ENCODE data around the gene MLLT3.

Gene MLLT3

DNA sequence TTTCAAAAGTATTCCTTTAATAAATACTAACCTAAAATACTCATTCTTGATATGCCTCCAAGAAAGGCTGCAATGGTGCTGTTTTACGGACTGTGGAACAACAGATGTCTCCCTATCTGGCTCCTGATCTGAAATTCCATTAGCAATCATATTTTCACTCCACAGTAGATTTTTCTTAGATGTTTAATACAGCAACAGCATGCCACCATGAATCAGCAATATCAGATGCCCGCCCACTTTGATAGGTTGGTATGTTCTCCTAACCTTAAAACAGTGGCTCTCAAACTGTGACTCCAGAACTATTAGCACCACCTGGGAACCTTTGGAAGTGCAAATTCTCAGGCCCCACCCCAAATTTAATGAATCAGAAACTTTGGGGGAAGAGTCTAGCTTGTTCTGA, 110.2 kb downstream of the MLLT3 start:
- DNase-seq (ENCODE audit: low read depth): no peak

DNA sequence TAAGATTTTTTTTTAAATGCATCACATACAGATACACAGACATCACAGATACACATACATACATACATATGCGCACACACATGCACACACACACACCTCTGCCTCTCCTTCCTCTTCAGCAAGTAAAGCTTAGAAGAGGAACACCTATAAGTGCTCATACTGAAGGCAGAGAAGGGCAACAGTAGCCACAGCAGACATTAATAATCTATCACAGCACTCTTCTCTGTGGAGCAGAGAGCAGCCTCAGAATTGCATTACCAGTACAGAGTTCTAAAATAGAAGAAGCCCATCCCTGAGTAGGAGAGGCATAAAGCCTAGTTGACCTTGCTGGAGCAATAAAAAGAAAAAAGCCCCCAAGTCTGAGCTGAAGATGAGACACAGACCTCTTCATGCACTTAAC, 110.6 kb downstream of the MLLT3 start:
- no peak for DNase-seq (ENCODE audit: low read depth)

GRCh38 chr9:20509466-20509865, 112.8 kb downstream of the MLLT3 start:
- DNase-seq (ENCODE audit: low read depth): no peak

- no peak for DNase-seq (ENCODE audit: low read depth)
Measured at GRCh38 chr9:20508242-20508641, 114.1 kb downstream of the MLLT3 start.

GRCh38 chr9:20507431-20507830, 114.9 kb downstream of the MLLT3 start:
- DNase-seq (ENCODE audit: low read depth): no peak

DNA sequence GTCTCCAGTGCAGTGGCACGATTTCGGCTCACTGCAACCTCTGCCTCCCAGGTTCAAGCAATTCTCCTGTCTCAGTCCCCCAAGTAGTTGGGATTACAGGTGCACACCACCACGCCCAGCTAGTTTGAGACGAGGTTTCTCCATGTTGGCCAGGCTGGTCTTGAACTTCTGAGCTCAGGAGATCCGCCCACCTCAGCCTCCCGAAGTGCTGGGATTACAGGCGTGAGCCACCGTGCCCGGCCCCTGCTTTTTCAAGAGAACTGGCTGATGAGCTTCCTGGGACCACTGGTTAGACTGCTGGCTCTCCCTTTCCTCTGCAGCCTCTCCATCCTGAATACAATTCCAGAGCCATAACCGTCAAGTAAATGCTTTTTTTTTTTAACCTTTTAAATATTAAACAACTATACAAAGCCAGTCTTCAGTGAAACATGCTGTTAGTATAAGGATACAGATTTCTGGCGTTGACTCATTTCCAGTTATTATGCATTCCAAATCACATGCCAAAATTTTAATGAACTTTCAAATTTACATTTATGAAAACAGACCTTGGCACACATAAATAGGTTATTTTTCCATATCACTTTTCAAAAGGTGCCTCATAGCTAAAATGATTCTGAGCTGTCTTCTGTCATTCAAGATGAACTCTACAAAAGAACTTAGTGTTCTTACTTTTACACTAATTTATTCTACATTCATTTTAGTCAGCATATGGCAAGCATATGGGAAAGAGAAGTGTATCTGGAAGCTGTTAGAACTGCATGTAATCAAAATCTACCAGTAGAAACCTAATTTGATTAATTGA, 116.0 kb downstream of the MLLT3 start:
- DNase-seq (ENCODE audit: low read depth): no peak

DNA sequence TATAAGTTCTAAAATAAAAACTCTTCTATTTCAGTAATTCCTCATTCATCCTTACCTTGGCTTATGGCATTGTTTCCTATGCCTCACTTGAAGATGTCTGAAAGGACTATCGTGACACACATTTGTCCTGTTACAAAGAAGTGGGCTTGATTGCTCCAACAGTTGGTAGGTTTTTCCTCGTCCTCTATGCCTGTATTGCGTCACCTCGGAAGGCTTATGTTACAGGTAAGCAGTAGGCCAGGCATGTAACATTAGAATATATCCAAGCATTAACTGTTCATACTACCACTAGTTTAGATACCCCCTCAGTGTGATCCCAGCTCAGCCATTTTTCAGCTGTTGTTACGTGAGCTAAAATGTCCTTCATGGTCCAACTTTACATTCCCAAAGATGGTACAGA, 116.7 kb downstream of the MLLT3 start:
- DNase-seq (ENCODE audit: low read depth): no peak

DNA sequence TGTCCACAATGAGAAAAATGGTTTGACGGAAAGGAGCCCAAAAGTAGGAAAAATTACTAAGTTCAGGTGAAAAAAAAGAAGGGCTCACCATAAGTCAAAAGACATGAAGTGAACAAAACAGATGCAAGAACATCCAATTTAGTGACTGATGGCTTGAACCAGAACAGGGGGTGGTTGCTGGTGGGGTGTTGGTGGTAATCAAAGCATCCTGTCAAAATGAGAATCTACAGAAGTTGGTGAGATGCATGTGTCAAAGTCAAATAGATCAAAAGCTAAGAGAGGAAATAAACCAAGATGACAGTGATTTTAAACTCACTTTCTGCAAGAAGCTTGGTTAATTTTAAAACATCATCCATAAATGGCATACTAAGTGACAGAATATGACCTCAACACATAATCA, 117.4 kb downstream of the MLLT3 start:
- DNase-seq (ENCODE audit: low read depth): no peak

GRCh38 chr9:20500101-20500500, 122.2 kb downstream of the MLLT3 start:
- no peak for DNase-seq (ENCODE audit: low read depth)

- no peak for DNase-seq (ENCODE audit: low read depth)
Measured at GRCh38 chr9:20499013-20499412, 123.3 kb downstream of the MLLT3 start.

- no peak for DNase-seq (ENCODE audit: low read depth)
Measured at GRCh38 chr9:20496328-20496727, 126.0 kb downstream of the MLLT3 start.

GRCh38 chr9:20495098-20495497, 127.2 kb downstream of the MLLT3 start:
- DNase-seq (ENCODE audit: low read depth): no peak

DNA sequence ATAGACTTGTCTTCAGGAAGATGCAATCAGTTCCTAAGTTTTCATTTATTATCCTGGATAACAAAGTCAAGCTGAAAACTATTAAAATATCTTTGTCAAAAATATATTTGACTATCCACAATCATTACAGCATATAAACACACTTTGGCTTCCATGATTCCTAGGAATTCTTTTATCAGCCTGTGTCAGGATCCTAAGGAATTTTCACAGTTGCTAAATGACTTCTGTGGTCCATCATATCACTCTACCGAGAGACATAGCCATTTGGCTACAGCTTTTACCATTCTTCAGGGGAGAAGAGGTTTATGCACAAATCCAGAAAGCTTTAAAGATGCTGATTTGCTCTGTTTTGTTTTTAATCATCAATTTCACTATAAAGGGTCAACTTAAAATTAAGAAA, 128.3 kb downstream of the MLLT3 start:
- DNase-seq (ENCODE audit: low read depth): no peak

GRCh38 chr9:20492772-20493171, 129.5 kb downstream of the MLLT3 start:
- no peak for DNase-seq (ENCODE audit: low read depth)

DNA sequence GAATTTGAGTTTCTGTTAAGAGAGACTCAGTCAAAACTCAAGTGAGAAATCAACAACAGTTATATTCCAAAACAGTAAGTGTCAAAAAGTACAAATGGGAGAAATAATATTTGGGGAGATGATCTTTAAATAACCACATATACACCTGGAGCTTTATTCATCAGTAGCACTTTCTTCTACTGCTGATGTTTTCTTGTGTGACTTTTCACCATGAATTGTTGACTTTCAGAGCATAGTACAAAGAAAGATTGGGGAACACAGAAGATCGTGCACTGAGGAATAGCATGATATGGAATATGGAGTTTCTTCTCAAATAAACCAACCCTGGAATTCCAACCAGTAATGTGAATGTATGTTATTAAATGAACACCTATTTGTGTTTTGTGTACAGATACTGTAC, 130.7 kb downstream of the MLLT3 start:
- no peak for DNase-seq (ENCODE audit: low read depth)

DNA sequence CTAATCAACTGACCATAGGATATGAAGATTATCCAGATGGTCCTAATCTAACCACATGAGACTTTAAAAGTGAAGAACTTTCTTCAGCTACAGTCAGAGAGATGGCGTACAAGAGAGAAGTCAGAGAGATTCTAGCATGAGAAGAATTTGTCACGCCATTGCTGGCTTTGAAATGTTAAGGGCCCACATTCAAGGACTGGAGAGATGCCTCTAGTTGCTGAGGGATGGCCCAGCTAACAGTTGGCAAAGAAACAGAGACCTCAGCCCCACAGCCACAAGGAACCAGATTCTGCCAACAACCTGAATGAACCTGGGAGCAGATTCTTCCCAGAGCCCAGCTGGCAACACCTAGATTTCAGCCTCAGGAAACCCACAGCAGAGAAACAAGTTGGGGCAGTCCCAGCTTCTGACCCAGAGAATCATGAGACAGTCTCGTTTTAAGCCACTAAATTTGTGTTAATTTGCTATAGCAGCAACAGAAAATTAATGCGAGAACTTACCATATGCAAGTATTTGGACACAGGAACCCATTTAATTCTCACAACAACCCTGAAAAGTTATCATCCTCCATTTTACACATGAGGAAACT, 132.0 kb downstream of the MLLT3 start:
- DNase-seq (ENCODE audit: low read depth): no peak

GRCh38 chr9:20488691-20489090, 133.6 kb downstream of the MLLT3 start:
- no peak for DNase-seq (ENCODE audit: low read depth)

- DNase-seq (ENCODE audit: low read depth): no peak
Measured at GRCh38 chr9:20486552-20486951, 135.7 kb downstream of the MLLT3 start.

DNA sequence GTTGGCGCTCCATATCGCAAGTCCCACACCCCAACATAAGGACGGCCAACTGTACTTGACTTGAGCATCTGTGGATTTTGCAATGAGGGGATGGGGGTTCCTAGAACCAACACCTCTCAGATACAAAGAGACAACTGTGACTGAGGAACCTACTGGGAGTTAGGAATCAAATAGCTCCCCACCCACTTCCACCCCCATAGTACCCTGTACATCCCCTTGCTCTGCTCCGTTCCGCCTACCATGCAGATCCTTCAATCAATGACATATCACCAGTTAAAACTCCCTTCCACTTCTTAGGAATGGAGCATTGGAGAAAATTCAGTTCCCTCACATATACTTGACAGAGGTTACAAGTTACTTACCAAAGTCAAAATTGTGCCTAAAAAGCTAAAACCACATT, 140.9 kb downstream of the MLLT3 start:
- no peak for DNase-seq (ENCODE audit: low read depth)

DNA sequence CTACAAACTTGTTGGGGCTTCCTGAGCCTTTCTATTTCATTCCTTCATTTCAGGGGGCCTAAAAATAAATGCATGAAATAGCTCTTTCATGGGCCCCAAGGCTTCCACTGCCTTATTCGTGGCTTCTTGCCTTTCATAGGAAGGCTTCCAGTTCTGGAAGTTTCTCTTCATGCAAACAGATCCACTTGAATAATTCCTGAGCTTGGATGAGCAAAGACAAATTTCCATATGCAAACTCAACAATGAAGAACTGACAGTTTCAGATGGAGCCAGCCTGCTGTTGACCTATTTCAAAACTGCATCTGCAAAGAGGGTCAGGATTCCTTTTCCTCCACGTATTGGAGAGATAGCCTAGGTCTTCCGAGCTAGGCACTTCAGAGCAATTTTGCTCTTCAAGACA, 142.1 kb downstream of the MLLT3 start:
- no peak for DNase-seq (ENCODE audit: low read depth)

DNA sequence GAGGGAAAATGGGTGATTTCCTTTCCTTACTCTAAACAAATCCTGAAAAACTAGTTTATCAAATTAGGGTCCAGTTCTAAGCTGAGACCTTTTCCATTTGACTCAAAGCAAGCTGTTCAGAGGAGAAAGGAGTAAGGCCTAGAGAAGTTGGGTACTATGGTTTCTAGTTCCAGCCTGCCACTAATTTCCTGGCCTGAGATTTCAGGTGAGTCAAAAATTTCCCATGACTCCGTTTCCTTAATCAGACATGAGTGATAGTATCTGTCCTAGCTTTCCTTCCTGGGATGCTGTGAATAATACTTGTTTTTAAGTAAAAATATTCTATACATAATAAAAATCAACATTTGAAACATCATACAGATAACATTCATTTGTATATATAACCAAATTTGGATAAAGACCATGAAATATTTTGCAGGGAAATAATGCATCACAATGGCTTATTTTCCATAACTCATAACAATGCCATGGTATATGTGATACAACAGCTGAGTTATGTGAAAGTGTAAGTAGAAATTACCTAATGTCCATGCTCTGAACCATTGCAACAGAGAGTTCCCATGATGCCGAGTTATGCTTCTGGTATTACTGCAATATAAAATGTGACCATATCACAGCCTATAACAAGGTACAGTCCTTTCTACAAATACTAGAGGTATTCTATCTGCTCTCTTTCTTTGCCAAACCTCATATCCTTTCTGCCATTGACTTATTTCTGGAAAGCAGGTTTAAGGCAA, 142.7 kb downstream of the MLLT3 start:
- no peak for DNase-seq (ENCODE audit: low read depth)

- DNase-seq (ENCODE audit: low read depth): no peak
Measured at GRCh38 chr9:20478786-20479185, 143.5 kb downstream of the MLLT3 start.

DNA sequence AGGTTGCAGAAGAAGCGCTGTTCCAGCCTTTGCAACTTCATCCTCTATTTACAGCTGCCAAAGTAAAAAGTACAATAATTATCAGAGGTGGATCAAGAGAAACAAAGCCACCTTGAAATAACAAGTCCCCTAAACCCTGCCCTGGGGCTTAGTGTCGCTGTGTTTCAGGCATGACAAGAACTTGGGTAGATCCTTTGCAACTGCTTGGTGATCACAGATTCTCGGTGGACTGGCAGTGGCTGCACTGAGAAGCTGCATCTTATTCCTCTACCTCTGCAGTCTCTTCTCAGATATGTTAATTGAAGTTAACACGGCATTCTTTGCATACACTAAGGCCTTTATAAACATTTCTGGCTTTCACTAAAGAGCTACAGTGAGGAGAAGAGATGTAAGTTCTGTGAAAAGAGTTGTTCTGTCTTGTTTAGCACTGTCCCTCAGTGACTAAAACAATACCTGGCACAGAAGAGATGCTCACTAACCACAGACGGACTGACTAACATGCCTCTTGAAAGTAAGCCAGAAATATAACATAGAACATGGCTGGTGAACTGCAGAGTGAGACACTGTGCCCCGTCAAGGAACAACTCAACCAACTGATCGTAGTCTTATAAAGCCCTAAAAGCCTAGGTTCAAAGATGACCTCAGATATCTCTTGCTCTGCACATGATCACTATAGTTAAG, 144.2 kb downstream of the MLLT3 start:
- no peak for DNase-seq (ENCODE audit: low read depth)

Measured in activated T-helper 9 cell treated with anti-CD3 and anti-CD28 coated beads, Interleukin-2, amount 50 U/mL, for 16 hours (primary cell).